NCI-H748 (cell line): ENCODE data around the gene CFAP299.
A peak's percentile ranks its signal among the peaks of the same experiment; 100 is the strongest.

Experiments
- DNase-seq: peaks from one replicate; lab custom pipeline; 2025; ENCODE audit not compliant: unreplicated experiment; lab: John Stamatoyannopoulos, UW

The CFAP299 gene

DNA sequence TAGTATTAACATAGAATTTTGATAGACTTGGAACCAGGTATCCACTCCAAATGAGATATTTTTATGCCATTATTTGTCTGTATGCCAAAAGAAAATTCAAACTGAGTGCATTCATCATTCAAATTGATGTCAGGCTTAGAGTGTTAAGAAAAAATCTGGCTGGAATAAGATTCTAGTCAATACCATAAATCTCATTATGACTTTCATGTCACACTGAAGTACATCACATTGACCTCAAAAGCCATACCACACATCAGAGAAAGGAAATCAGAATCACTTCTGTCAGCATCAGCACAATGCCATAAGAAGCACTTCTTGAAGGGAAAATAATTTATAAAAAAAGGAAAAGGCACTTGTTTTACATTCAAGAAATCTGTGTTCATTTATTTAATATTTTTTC lies 575.9 kb downstream of the CFAP299 start:
- DNase-seq, result no peak

DNA sequence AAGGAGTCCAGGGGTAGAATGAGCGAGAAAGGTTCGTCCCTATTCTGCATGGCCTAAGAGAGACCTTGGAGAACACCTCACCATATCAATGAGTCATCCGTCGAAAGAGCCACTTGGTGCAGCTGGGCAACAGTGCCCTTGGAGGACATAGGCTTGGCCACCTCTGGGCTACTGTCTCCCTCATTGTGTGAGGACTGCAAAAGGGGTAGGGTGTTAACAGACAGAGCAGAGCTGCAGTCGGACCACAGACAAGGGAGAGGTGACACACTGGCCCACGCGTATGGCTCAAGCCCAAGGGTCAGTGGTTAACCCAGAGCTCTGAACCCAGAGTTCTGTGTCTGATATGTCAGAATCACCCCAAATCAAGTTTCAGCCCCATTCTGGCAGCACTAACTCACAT lies 576.8 kb downstream of the CFAP299 start:
- no peak for DNase-seq

DNA sequence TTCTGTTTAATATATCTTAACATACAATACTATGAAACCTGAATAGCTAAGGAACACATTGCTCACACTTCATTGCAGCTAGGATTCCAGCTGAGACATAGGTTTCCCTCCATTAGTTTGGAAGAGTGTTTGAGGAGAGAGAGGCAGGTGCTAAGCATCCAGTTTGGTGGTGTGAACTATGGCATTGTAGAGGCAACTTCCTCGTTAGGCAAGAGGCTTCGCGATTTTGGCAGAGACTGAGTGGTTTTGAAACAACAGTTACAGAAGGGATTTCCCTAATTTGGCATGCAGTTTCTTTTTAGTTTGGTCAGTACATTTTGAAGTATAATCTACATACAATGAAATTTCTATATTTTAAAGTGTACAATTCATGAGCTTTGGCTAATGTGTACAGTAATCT lies 577.9 kb downstream of the CFAP299 start:
- no peak for DNase-seq

DNA sequence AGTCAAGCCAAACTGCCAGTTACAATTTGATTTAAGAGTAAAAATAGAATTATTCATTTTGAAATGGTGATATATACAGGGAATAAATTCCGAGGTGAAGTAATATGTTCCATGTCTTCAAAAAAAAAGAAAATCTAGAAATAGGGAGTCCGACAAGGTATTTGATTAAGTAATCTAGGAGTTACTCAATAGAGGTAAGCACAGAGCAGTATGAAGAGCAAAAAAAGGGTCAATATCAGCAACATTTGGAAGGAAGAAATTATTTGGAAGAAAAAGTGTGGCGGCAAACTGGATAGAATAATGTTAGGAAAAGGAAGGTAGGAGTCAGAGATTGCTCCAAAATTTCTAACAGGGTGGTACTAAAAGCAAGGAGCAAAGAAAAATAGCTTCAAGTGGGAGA lies 581.2 kb downstream of the CFAP299 start:
- no peak for DNase-seq

DNA sequence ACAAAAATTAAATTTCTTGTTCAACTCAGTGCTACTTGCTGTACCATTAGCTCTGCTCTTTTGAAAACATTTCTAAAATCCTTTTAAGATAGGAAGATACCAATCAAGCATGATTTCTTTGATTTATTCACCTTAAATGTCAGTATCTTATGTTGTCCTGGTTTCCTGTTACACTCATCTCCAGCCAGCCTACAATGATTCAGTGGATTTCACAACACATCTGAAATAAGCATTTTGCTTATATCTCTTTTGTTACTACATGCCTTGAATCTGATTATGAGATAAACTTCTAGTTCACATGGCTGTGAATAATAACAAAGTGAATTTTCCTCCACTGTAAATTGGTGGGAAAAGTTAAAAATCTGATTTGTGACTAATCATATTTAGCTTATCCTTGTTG lies 582.5 kb downstream of the CFAP299 start:
- no peak for DNase-seq

DNA sequence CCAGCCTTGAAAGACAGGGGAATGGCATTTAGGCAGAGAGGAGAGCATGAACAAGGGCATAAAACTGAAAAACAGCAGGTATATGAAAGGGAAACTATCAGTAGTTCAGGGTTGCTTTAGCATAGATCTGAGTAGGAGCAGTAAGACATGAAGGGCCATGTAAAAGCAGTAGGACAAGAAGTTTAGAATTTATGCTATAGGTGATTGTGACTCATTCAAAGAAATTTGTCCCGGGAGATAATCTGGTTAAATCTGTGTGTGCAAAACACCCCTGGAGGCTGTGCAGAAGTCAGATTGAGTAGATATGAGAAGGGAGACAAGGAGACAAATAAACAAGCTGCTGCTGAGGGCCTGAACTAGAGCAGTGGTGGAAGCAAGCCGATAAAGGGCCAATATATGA lies 585.9 kb downstream of the CFAP299 start:
- DNase-seq, result no peak

DNA sequence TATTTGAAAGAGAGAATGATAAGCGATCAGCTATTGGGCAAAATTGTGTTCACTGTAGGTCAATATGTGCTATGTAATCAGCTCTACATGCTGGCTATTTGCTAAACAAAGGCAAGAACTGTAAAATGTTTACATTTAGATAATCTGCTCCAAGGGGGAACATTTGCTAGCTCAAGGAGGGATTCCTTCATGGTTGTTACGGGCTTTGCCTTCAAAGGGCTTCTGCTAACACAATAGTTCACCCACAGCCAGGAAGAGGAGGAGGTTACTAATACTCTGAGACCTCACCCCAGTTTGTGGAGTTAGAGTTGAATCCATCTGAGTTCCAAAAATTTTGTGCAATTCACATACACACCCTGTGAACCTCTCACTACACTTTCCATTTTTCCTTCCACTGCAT lies 587.4 kb downstream of the CFAP299 start:
- no peak for DNase-seq

DNA sequence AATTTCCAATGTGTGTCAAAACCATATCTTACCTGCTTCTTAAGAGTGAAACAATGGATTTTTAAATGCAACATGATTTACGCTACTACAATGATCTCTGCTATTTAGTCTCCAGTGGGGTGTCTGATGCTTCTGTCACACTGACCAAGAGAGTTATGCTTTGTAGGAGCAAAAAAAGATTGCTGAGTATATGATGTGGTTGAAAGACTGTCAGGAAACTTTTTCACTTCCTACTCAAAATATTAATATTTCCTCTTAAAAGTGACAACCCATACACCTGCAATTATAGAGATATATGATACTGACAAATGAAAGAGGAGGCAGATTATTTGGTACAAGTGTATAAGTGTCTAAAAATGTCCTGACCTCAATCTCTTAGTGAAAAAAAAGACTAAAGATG lies 589.8 kb downstream of the CFAP299 start:
- DNase-seq, result no peak

DNA sequence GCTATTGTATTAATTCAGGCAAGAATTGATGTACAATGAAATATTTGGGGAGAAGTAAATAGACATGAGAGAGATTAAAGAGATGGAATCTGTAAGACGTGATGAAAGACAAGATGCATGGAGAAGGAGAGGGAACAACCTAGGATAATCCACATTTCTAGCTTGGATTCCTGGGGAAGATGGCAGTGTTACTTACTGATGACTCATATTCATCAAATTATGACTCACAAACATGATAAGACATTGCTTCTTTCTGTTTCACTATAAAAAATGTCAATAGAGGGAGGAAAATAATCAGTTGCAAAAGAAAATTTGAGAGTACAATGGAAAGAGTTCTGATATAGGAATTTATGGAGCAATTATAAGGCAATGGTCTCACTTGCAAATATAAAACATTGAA lies 590.9 kb downstream of the CFAP299 start:
- no peak for DNase-seq

DNA sequence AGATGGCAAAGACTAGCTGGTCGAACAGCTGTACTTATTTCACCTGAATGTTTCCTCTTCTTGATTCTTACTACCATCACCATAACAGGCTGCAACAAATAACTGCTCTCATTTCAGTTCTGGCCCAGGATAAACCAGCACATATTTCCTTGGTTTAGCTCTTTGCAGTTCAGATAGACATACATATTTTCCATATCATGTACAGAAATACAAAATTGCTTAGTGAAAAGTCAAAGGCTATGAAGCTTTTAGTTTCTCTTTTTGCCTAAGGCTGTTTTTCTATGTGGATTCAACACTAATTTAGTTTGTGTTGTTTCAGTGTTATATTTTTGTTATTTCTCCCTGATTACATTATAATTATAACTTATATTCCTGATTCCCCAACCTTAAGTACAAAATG lies 591.4 kb downstream of the CFAP299 start:
- DNase-seq, result no peak

DNA sequence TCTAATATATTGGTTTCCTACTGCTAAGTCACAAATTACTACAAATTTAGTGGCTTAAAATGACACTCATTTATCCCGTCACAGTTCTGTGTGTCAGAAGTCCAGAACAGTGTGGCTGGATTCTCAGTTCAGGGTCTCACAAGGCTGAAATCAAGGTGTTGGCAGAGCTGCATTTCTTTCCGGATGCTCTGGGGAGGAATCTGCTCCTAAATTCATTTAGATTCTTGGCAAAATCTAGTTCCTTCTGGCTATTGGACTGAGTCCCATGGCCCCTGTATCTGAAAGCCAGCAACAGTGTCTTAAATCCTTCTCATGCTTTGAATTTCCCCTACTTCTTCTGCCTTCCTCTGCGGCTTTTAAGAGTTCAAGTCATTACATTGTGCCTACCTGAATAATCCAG lies 591.9 kb downstream of the CFAP299 start:
- no peak for DNase-seq

DNA sequence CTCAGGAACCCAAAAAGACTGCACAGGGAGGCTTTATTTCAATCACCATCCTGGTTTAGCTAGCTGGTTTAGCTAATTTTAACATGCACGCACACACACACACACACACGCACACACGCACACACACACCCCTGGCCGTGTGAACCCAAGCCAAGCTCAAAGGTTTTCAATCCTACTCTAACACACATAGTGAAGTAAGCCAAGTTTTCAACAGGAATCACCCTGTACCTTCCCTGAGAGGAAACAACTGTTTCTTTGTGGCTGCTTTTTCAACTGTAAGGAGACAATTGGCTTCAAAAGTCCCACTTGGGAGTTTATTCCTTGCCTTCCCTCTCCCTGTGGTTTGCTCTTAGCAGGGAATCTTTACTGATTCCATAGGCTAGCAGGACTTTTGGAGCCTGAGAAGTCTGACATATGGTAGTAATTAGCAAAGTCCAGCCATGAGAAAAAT lies 596.1 kb downstream of the CFAP299 start:
- DNase-seq, result no peak

DNA sequence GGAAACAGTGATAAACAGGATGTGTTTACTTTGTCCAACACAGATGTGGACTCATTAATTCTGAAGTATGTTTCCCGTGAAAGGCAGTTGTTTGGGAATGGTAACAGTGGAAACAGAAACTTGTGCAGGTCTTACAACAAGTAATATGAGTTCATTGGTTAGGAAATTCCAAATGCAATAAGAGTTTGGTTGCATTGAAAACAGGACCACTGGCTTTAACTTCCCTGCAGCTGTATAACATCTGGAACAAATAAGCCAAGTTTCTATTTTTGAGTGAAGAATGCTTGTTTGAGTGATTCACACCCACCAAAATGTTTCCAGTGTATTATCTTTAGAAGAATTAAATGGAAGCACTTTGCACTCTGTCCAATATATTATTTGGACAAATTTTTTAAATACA lies 612.6 kb downstream of the CFAP299 start:
- DNase-seq, result no peak

DNA sequence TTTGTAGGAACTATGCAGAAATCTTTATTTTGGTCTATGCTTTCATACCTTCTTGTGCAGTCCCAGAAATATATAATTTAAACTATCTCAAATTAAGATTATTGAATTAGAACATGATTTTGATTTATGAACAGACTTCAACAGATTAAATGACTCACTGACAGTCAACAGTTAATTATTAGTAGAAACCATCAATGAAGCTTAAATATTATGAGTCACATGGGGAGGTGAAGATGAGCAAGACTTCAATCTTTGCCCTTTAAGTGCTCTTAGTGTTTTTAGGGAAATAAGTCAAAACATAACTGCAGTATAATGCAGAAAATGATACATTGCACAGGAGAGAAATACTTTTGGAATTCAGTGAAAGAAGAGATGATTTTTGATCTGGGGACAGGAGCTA lies 613.5 kb downstream of the CFAP299 start:
- DNase-seq, result no peak

DNA sequence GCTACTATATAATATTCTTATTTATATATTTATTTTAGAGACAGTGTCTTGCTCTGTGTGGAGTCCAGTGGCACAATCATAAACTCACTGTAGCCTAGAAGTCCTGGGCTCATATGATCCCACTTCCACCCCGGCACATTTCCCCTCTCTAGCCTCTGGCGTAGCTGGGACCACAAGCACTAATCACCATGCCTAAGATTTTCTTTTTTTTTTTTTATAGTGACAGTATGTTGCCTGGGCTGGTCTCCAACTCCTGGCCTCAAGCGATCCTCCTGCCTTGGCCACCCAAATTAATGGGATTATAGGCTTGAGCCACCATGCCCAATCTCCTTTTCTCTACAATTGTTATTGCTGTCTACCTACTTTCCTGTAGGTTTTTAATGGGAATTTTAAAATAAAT lies 620.9 kb downstream of the CFAP299 start:
- DNase-seq, result no peak

DNA sequence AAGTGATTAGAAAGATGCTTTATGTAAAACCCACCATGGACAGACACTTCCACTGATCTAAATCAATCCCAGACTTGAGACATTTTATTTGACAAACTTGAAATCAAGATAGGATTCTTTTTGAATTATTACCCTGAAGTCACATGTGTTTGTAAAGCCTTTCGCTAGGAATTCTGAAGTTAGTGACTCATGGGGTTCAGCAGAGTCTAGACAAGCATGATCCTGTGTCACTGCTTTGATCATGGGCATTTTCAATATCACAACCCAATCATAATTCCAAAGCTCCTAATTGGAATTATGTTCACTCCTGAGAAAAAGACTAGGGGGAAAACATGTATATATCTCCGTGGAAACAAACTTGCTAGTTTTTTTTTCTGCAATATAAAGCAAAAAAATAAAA lies 627.5 kb downstream of the CFAP299 start:
- no peak for DNase-seq

DNA sequence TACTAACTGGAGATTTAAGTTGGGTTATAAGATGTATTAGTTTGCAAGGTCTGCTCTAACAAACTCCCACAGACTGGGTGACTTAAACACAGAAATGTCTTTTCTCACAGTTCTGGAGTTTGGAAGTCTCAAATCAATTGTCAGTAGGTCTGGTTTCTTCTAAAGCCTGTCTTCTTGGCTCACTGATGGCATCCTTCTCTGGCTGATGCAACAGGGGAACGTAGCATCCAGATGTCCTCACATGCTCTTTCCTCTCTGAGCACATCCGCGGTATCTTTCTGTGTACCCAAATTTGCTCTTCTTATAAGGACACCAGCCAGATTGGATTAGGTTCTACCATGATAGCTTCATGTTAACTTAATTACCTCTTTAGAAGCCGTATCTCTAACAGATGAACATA lies 631.8 kb downstream of the CFAP299 start:
- no peak for DNase-seq

DNA sequence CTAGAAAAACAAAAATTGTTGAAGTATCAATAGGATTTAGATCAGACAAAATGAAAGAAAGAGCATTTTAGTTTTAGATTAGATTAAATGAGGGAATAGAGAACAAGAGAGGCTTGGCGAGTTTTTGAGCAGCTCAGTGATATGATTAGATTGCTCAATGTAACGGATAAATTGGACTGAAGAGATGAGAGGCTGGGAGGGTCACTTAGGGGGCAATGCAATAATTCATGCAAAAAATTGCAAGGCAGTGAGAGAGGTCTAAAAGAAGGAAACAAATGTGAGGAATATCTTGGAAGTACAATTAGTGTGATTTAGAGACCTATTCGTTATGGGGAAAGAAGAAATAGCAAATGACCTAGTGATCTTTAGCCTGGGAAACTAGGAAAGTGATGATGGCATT lies 644.7 kb downstream of the CFAP299 start:
- DNase-seq, result no peak

DNA sequence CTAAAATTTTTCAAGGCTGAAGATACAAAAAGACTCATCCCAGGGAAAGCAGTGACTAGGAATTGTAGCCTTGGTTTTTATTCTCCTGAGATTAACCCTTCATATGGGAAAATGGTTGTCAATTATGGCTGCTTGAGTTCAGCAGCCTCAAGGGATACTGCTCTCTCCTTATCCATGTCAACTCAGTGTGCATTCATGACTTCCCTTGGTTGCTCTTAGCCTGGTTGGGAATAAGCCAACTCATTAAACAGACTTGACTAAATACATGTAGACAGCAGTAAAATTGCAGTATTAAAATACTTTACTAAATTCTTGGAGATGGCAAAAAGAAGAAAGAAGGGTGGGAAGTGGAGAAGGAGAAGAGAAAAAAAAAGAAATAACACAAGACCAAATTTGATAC lies 650.5 kb downstream of the CFAP299 start:
- no peak for DNase-seq

DNA sequence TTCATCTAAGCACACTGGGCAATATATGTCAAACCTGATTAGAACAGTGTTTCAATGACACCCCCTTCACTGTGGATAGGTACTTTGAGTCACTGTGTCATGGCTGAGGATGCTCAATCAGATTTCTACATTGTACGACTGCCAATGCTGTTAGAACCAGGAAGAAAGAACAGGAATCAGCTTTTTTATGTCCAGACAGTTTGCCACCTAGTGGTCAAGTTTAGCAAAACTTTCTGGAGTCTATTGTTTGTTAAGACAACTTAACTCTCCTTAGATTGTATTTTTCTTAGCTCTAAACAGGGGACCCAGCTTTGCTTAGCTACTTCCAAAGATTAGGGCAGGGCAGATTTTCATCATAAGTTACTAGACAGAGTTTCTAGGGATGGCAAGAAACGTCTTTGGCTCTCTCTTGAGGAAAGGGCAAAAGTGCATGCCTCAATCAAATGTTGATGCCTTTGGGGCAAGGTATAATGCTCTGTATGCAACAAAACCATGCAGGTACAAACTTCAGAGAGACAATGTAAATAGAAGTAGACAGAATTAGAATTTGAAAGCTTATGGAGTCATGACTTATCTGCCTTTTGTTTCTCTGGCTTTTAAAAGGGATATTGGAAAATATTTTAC lies 654.5 kb downstream of the CFAP299 start:
- peak; percentile 48 for DNase-seq

DNA sequence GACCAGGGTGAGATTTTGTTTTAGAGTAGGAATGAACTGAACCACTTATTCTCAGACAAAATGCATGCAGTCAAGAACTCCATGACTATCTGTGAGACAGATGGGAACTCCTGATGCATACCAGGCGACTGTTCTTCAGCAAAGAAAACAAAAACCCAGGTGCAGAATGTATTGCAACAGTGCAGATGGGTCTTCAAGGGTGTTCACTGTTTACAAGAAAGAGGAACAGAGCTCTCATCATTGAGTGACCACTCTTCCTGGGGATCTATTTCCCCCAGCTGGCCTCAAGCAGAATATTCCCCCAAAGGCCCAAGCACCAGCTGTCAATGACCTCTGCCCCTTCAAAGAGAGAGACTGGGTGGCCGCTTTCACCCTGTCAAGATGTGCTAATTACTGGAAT lies 655.3 kb downstream of the CFAP299 start:
- DNase-seq, result no peak

DNA sequence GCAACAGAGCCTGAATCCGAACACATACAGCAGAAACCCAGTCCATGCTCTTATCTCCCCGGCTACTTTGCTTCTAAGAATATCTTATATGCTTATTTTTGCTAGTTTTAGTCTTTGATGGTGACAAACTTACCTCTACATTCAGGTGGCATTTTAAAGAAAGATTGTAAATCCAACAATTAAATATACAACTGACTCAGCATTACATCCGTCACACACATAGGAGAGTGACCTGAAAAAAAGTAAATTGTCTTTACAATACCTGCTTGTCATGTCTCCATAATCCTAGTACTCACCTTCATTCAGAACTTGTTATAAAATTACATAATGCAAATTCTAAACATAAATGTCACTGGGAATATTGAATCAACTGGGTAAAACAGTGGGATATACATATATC lies 664.4 kb downstream of the CFAP299 start:
- DNase-seq, result no peak

DNA sequence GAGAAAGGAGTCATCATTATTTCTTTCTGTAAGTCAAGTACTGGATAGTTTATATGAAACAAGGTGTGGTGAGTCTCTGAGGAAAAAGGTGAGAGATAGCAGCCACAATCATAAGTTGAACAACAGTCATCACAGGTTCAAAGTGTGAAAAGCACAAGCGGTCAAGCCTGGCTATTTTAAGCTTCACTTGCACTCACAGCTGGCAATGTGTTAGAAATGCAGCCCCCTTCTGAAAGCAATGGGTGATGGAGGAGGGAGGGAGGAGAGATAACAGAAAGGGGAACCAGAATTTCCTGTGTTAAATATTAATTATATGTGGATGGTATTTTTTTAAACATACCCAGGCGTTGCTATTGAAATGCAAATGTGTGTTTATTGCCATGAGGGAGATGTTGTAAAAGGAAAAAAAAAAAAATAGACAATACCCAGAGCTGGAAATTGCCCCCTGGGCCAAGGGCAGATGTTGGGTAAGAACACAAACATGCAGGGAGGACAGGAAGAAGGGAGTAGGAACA lies 668.1 kb downstream of the CFAP299 start:
- DNase-seq, result no peak
